Brain pericyte (primary cell): ENCODE results near the gene SUPT4H1.

ENCODE experiments used
- DNase-seq: peaks from one replicate; pipeline ENCODE4 v3.0.0-alpha.2; 2012; ENCODE audit warnings: low read depth, low spot score

SUPT4H1 gene

GRCh38 chr17:58319173-58320162 lies 32.5 kb downstream of the SUPT4H1 start:
- DNase-seq: no peak

- no peak for DNase-seq
Observed at GRCh38 chr17:58318627-58319172, 33.3 kb downstream of the SUPT4H1 start.

DNA sequence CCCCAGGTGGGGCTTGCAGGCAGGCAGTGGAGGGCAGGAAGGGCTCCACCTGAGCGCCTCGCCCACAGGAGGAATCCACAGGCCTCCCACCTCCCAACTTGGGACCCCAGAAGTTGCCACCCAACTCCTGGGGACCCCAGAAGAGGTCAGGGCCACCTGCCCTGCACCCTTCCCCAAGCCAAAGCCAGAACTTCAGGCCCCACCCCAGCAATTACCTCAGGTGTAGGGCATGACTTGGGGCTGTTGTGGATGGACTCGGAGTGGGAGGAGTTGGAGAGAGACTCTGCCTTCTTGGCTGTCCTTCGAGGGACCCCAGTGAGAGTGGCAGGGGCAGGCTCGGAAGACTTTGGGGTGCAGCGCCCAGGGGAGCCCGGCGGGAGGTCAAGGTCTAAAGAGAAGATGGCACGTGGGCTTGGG lies 33.9 kb downstream of the SUPT4H1 start:
- DNase-seq: no peak

DNA sequence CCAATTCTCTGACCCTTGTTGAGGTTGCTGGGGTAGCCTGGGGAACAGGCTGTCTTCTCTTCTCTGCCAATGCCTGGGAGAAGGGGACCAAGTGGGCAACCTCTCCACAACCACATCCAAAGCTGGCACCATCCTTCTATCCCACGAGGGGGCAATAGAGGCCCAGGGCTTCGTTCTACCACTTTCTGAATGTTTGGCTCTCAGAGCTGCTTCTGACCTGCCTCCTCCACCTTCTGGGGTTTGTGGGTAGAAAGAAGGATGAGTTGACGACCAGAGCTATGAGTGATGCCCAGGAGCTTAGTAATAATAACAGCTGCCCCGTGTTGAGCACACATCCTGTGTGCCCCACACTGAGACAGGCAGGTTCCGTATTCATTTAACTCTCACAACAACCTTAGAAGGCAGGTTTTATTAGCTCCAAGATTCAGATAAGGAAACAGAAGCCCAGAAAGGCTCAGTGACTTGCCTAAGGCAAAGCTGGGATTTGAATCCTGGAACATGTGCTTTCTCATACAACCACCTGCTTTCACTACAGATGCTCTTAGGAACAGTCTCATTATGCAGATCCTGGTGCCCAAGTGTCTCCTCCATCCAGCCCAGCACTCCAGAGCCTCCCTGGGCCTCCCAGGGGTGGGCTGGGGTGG lies 34.5 kb downstream of the SUPT4H1 start:
- DNase-seq: no peak

- no peak for DNase-seq
Observed at GRCh38 chr17:58316260-58316960, 35.6 kb downstream of the SUPT4H1 start.

DNA sequence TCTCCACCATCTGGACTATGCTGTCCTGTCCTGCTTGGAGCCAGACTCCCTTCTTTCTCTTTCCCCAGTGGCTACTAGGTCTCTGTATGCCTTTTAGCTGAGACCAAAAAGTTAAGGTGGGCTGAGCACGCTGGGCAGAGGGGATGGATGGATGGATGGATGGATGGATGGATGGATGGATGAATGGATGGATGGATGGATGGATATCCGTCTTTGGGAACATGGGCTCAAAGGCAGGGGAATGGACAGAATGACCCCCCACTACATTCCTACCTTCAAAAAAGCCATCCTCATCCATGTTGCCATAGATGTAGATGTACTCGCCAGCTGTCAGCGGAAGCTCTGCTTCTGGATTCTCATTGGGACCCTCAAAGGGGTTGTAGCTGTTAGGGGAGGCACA lies 36.3 kb downstream of the SUPT4H1 start:
- no peak for DNase-seq

DNA sequence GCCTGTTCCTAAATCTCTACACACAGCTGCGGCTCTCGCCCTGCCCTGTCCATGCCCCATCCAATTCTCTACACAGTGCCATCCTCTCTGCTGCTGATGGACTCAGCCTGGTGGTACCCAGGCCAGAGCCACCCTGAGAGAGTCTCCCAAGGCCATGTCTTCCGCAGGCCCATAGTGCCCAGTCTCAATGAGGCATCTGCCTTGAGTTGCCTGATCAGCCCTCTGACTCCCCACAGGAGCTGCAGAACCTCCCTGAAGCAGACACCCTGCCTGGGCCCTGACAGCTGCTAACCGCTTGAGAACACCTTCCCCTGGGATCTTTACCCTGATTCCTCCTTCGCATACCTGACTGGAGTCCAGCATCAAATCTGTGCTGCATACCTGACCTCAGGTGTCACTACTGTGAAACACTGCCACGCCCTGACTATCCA lies 36.7 kb downstream of the SUPT4H1 start:
- DNase-seq: no peak

GRCh38 chr17:58314706-58315015 lies 37.3 kb downstream of the SUPT4H1 start:
- no peak for DNase-seq

DNA sequence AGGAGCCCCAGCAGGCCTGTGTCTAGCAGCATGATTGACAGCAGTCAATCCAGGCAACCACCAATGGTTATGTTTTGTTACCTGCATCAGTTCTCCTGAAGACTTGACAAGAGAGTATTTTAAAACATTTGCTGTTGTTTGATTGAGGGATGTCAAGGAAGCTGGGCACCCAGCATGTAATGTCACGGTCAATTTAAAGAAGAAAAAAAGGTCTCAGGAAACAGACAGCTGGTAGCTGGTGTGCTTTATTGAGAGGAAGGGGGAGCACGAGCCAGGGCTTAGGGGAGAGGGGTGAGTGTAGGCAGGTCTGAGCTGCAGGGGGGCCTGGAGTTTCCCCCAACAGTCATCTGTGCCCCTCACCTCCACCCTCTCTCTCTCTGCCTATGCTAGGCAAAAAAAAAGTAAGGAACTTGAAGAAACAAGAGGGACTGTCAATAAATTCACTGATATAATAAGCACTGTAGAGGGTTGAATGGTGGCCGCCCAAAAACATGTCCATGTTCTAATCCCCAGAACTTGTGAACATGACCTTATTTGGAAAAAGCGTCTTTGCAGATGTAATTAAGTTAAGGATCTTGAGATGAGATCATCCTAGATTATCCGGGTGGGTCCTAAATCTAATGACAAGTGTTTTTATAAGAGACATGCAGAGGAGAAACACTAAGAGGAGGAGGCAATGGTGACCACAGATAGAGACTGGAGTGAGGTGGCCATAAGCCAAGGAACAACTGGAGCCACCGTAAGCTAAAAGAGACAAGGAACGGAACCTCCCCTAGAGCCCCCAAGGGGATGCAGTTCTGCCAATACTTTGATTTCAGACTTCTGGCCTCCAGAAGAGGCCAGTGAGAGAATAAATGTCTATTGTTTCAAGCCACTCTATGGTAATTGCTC lies 37.9 kb downstream of the SUPT4H1 start:
- DNase-seq: no peak

GRCh38 chr17:58312829-58313228 lies 39.2 kb downstream of the SUPT4H1 start:
- DNase-seq: no peak

DNA sequence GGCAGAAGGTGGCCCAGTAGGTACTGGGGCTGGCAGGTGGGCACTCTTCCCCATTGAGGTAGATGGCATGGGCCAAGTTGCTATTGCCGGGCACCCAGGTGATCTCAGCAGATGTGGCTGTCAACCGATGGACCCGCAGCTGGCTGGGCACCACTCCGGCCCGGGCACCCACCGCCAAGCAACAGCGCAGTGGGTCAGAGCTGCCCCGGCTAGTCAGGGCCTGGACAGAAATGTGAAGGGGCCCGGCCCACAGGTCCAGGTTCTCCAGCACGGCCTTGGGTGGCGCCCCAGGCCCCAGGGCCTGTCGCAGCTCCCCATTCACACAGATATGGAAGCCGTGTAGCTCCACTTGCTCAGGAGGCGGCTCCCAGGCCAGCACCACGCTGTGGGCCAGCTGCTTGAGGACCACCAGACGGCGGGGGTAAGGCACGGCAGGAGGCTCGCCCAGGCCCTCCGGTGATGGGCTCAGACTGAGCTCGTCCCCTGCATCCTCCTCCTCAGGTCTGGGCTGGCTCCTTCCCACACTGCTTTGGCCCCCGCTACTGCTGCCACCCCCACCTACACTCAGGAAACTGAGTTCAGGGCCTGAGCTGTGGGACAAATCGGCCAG lies 39.9 kb downstream of the SUPT4H1 start:
- DNase-seq: no peak

DNA sequence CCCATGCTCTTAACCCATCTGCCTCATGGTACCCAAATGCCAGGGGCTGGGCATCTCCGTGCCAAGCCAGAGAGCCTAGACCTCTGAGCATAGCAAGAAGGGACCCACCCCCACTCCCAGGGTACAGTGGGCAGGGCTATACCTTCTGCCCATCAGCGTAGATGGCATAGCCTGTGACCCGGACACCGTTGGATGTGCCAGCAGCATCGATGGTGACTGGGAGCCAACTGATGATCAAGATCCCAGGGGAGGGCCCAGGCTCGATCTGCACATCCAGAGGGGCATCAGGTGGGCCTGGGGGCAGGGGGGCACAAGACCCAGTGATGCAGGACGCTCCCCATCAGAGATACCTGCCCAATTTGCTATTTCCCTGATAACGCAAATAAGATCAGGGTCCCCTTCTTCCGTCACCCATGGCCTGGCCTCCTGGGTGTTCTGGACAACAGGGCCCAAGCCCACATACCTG lies 40.5 kb downstream of the SUPT4H1 start:
- DNase-seq: no peak

GRCh38 chr17:58310511-58311428 lies 41.2 kb downstream of the SUPT4H1 start:
- no peak for DNase-seq

GRCh38 chr17:58309918-58310259 lies 42.1 kb downstream of the SUPT4H1 start:
- no peak for DNase-seq

DNA sequence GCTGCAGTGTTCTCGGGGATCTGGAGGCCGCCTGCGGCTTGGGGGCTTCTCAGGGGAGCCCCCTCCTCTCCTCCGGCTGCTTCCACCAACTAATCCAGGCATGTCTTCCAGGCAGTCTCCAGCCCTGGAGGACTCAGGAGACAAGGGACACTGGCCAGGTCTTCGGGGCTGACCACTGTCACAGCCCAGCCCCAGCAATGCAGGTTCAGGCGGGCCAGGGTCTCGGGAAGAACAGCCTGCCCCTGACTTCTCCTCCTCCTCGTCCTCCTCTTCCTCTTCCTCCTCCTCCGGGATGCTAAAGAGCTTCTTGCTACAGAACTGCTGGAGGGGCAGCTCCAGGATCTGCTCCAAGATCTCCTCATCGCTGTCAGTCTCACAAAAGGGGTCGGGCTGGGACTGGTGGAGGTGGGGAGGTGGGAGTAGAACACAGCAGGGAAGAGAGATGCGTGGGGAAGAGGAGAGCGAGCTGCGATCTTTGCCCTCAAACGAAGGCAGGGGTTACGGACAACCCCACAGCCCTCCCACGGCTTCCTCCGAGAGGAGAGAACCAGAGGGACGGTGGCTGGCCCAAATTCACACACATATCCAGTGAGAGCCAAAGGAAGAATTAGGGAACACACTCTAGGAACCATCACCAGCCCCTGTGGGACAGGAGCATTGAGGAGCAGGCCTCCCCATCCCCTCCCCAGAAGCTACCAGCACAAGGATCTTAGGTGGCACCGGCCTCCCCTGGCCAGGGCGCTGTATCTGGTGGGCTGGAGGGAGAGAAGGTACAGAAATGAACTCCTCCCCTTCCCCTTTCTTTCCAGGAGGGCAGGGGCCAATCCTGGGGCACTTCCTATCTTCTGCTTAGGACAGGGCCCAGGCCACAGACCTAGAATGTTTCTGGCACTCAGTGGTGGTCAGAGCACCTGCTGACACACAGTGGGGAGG lies 42.8 kb downstream of the SUPT4H1 start:
- no peak for DNase-seq

DNA sequence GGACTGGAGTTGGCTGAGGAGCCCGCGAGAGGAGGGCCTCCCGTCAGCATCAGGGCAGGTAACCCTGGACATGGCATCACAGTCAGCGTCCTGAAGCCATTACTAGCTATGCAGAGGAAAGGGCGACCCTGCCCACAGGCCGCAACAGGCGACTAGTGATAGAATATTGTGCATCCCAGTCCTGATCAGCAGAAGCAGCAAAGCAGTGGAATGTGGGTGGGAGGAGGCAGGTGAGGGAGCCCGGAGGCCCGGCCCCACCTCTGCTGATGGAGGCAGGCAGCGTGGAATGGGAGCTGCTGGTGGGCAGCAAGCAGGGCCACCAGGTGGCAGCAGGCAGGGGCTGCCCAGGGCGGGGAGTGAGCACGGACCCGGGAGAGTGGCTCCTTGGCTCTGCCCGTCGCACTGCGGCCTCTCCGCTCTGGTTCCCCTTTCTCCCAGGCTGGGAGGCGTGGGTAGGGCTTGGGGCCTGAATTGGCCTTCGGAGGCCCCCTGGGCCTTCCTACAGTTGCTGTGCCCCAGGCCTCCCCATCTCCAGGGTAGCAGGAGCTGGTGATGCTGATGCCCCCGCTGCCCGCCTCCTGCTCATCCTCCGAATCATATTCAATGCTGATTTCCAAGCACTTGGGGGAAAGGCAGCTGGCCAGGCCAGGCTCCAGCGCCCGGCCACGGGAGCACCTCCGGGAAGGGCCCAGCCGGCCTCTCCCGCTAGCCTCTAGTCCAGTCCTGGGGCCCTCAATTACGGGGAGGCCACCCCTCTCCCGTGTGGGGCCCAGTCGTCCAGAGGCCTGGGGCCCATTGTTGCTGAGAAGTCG lies 43.6 kb downstream of the SUPT4H1 start:
- no peak for DNase-seq

- DNase-seq: no peak
Observed at GRCh38 chr17:58307468-58308172, 44.4 kb downstream of the SUPT4H1 start.
